Limb (tissue), 2 donors: ENCODE data around the gene KRTAP5-1.

Source experiments
- DNase-seq, 2 donors: peaks; one replicate each; pipeline ENCODE4 v3.0.0-alpha.2; 2016; ENCODE audit errors: extremely low spot score in 2 of 2

KRTAP5-1 gene

GRCh38 chr11:1560649-1561251 lies 24.3 kb downstream of the KRTAP5-1 start:
- no peak for DNase-seq

GRCh38 chr11:1560002-1560648 lies 25.0 kb downstream of the KRTAP5-1 start:
- no peak for DNase-seq

DNA sequence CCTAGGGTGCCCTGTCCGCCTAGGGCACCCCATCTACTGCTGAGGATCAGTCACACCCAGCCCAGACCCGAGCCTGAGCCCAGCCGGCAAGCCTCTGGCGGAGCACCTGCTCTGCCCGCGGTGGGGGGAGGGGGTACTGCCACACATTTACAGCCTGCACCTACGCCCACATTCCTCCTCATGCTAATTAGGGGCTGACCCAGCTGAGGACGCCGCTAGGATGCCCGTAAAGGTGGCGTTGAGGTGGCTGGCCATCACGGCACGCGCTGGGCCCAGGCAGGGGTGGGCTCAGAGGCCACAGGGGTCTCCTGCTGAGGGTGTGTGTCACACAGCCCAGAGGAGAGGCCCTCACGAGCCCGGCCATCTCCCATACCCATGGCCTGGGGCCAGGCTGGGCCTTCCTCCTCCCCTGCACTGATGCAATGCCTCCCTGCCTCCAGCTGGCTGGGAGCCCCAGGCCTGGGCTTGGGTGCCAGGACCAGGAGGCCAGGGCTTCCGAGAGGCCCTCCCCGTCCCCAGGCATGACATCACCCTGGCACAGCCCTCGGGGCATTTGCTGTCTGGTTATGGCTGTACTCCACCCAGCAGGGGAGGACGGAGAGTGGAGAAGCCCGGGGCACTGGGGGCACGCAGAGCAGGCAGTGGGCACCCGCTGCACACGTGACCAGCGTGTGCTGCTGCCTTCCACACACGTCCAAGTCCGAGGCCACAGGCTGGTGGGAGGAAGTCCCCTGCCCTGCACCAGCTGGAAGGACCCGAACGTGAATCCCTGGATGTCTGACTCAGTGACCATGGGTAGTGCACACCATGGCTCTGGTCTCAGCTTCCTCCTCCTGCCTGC lies 25.8 kb downstream of the KRTAP5-1 start:
- DNase-seq = peak in 1 of 2 donors; percentile 63

DNA sequence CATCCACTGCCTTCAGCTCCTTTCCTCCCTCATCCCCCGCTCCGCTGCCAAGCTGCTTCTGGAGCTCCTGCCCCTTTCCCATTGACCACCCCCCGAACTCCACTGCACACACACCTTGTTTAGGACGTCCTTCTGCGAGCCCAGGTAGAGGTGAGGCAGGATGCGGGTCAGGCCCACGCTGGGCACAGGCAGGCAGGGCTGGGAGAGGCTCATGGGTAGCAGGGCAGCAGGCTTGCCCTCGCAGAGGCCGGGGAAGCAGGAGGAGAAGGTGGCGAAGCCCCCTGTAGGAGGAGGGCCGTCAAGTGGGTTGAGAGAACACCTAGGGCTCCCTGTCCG lies 26.3 kb downstream of the KRTAP5-1 start:
- no peak for DNase-seq

GRCh38 chr11:1557904-1558774 lies 26.9 kb downstream of the KRTAP5-1 start:
- peak in 1 of 2 donors; percentile 61 for DNase-seq

GRCh38 chr11:1557051-1557884 lies 27.8 kb downstream of the KRTAP5-1 start:
- DNase-seq = no peak

GRCh38 chr11:1556278-1556902 lies 28.7 kb downstream of the KRTAP5-1 start:
- no peak for DNase-seq

GRCh38 chr11:1555713-1556153 lies 29.4 kb downstream of the KRTAP5-1 start:
- no peak for DNase-seq

DNA sequence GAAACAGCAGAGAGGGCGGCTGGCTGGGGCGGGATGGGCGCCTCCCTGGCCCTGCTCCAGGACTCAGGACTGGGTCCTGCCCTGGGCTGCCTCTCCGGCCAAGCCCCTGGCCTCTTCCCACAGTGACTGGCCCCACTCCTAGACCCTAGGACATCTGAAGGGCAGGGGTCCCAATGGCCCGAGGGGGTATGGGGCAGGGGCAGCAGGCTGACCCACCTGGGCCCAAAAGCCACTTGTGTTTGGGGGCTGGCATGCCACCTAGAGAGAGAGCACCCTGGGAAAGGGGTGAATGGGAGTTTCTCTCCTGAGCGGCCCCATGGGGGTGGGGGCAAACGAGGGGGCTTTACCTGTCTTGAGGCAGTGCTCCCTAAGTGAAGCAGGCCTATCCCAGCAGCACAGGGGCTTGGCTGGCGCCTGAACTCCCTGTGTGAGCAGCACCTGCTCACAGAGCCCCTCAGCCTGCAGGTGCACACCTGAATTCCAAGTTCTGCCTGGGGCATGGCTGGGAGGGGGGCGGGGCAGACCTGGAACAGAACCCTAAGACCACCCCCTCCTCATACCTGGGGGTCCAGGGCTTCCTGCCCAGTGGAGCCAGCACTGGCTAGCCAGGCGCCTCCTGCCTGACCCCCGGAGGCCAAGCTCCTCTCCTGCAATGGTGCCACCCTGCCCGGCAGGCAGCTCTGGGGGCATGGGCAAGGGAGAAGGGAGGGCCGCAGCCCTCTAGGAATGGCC lies 29.9 kb downstream of the KRTAP5-1 start:
- DNase-seq = no peak

DNA sequence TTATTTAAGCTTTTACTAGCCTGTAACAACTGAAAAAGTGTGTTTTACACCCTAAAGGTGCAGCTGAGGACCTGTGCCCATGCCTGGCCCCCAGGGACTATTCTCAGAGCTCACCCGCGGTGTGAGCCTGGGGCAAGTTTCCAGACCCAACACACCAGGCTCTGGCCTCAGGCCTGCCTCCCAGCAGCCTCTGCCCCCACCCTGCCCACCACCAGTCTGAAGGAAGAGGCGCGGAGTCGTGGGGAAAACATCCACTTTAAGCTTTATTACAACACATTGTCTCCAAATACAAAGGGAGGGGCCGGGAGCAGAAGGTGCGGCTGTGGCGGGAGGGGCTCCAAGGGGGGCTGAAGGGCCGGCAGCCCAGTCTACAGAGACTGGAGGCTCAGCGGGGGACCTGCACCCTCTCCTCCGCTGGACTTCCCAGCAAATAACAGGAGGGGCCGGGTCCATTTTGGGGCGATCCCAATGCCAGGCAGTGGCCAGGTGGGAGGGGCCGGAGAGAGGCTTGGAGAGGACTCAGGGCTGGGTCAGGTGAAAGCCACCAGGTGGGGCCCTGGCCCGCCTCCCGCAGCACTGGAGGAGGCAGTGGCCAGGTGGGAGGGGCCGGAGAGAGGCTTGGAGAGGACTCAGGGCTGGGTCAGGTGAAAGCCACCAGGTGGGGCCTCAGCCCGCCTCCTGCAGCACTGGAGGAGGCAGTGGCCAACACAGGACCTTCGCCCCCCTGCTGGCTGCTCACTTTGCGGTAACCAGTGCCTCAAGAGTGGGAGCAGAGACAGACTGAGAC lies 31.1 kb downstream of the KRTAP5-1 start:
- DNase-seq = no peak

- no peak for DNase-seq
Measured at GRCh38 chr11:1549338-1550330, 35.4 kb downstream of the KRTAP5-1 start.

GRCh38 chr11:1548221-1549070 lies 36.6 kb downstream of the KRTAP5-1 start:
- DNase-seq = peak; percentile 21 to 59

GRCh38 chr11:1547467-1548098 lies 37.5 kb downstream of the KRTAP5-1 start:
- no peak for DNase-seq

- DNase-seq = peak; percentile 40 to 81
Measured at GRCh38 chr11:1546536-1547466, 38.3 kb downstream of the KRTAP5-1 start.

- no peak for DNase-seq
Measured at GRCh38 chr11:1546077-1546535, 39.0 kb downstream of the KRTAP5-1 start.
